ENCODE results near the gene STPG1. TPM values are rescaled to one million over a fixed set of nuclear protein-coding genes. Genes with fewer than 3 reads are reported as not detected.

Gene STPG1
- polyA plus RNA-seq, 1 donor (not counting 4 experiments of a cell fraction or from before 2014, with no cell fraction given), result 16.6 TPM

DNA sequence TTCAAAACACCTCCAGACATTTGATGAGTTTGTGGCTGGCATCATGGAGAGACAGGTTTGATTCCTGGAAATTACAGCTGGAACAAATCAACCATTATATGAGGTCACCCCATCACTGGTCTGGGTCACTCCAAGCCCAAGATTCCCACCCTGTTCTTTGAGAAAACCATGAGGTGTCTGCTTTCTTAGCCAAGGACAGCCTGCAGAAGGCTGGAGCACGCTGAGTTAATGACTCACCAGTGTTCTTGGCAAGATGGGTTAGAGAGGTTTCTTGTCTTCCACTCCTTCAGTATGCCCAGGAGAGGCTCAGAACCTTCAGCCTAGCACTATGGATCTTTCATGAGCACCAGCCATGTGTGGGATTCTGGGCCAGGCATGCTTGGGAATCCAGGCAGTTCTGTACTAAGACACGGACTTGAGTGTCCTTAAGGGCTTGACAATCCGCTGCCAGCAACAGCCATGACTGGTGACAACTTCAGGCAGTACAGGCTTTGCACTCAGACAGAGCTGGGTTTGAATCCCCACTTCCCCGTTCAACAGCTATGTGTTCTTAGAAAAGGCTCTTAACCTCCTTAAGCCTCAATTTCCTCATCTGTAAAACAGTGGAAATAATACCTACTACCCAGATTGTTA is 50.5 kb downstream of the STPG1 start:
- H3K9ac ChIP-seq (ENCODE audit: control insufficient read depth, extremely low read depth, insufficient read depth, low read length), result peak overlapping the region; percentile 24
- peak overlapping the region; percentile 28 for H3K27ac ChIP-seq (ENCODE audit: control insufficient read depth, insufficient read depth, low read length)
- no peaks in the 10 kb centered on the region for H3K9me1 ChIP-seq (ENCODE audit: control insufficient read depth, extremely low read depth, insufficient read depth, low read length)
- H3K4me1 ChIP-seq (ENCODE audit: control insufficient read depth, extremely low read depth, insufficient read depth, low read length), result peaks cover 36% of the 10 kb centered on the region
- TF ChIP-seq, protein P1, sequence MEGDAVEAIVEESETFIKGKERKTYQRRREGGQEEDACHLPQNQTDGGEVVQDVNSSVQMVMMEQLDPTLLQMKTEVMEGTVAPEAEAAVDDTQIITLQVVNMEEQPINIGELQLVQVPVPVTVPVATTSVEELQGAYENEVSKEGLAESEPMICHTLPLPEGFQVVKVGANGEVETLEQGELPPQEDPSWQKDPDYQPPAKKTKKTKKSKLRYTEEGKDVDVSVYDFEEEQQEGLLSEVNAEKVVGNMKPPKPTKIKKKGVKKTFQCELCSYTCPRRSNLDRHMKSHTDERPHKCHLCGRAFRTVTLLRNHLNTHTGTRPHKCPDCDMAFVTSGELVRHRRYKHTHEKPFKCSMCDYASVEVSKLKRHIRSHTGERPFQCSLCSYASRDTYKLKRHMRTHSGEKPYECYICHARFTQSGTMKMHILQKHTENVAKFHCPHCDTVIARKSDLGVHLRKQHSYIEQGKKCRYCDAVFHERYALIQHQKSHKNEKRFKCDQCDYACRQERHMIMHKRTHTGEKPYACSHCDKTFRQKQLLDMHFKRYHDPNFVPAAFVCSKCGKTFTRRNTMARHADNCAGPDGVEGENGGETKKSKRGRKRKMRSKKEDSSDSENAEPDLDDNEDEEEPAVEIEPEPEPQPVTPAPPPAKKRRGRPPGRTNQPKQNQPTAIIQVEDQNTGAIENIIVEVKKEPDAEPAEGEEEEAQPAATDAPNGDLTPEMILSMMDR (optimal IDR thresholded peaks at IDR 0.05 in 1 of 3, IDR thresholded peaks at IDR 0.05 in 1 of 3, conservative IDR thresholded peaks at IDR 0.05 in 1 of 3; ENCODE audit: extremely low read depth in 1 of 3, insufficient read depth in 2 of 3, low read length in 3 of 3), result no peak
- no peak for TF ChIP-seq EZH2 (IDR thresholded peaks at IDR 0.05; ENCODE audit: low read length)
- H4K20me1 ChIP-seq (ENCODE audit: control insufficient read depth, extremely low read depth, insufficient read depth, low read length), result no peaks in the 10 kb centered on the region
- no peaks in the 10 kb centered on the region for H3K9me3 ChIP-seq (ENCODE audit: control insufficient read depth, low read depth, low read length)
- no peak overlapping the region for H2AFZ ChIP-seq (ENCODE audit: control insufficient read depth, low read length)
- no peaks in the 10 kb centered on the region for H3K27me3 ChIP-seq (ENCODE audit: control insufficient read depth, extremely low read depth, insufficient read depth, low read length)
- DNase-seq (ENCODE audit: low read depth, low spot score), result peak; percentile 42
- no peaks in the 10 kb centered on the region for H3K79me2 ChIP-seq (ENCODE audit: control insufficient read depth, insufficient read depth, low read length)
- FAIRE-seq, result peak; percentile 96
- dilution Hi-C loops (cut with MboI; ENCODE audit: extremely low pct_ligation_motif_present, low sequenced_read_pairs), result no loop called here
- no peak overlapping the region for H3K4me3 ChIP-seq (ENCODE audit: control insufficient read depth in 2 of 3, extremely low read depth in 1 of 3, insufficient read depth in 2 of 3, low read depth in 1 of 3, low read length in 3 of 3)
- peaks cover 9 to 13% of the 10 kb centered on the region in 2 experiments for H3K36me3 ChIP-seq (ENCODE audit: control insufficient read depth in 2 of 2, extremely low read depth in 1 of 2, insufficient read depth in 2 of 2, low read length in 2 of 2)
- peak overlapping the region; percentile 50 for H3K4me2 ChIP-seq (ENCODE audit: control insufficient read depth, extremely low read depth, insufficient read depth, low read depth, low read length)

DNA sequence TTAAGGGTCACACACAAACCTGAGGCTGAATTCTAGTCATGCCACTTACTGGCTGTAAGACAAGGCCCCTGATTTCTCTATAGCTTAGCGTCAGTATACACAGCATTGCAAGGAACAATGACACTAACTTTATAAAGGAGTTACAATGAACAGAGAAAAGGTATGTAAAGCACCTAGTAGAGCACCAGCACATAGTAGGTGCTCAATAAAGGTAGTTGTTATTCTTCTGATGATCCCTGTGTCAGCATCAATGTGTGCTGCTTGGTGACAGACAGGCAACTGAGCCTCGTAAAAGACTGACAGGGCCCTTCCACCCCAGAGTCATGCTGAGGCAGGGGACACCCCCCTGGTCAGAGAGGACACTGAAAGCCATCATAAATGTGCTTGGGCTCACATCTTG is 51.2 kb downstream of the STPG1 start:
- Histone ChIP-seq H3K9me1 (ENCODE audit: control insufficient read depth, extremely low read depth, insufficient read depth, low read length) (no peaks in the 10 kb centered on the region), H3K4me3 (ENCODE audit: control insufficient read depth in 2 of 3, extremely low read depth in 1 of 3, insufficient read depth in 2 of 3, low read depth in 1 of 3, low read length in 3 of 3) (no peak overlapping the region), H3K79me2 (ENCODE audit: control insufficient read depth, insufficient read depth, low read length) (no peaks in the 10 kb centered on the region), H3K36me3 (ENCODE audit: control insufficient read depth in 2 of 2, extremely low read depth in 1 of 2, insufficient read depth in 2 of 2, low read length in 2 of 2) (peaks cover 9 to 14% of the 10 kb centered on the region in 2 experiments), H3K9ac (ENCODE audit: control insufficient read depth, extremely low read depth, insufficient read depth, low read length) (no peak overlapping the region), H3K27me3 (ENCODE audit: control insufficient read depth, extremely low read depth, insufficient read depth, low read length) (no peaks in the 10 kb centered on the region), H4K20me1 (ENCODE audit: control insufficient read depth, extremely low read depth, insufficient read depth, low read length) (no peaks in the 10 kb centered on the region), H3K4me1 (ENCODE audit: control insufficient read depth, extremely low read depth, insufficient read depth, low read length) (peaks cover 36% of the 10 kb centered on the region), H3K9me3 (ENCODE audit: control insufficient read depth, low read depth, low read length) (no peaks in the 10 kb centered on the region), H3K27ac (ENCODE audit: control insufficient read depth, insufficient read depth, low read length) (peak overlapping the region; percentile 19), H3K4me2 (ENCODE audit: control insufficient read depth, extremely low read depth, insufficient read depth, low read depth, low read length) (no peak overlapping the region), H2AFZ (ENCODE audit: control insufficient read depth, low read length) (no peak overlapping the region)
- DNase-seq (ENCODE audit: low read depth, low spot score), result no peak
- dilution Hi-C loops (cut with MboI; ENCODE audit: extremely low pct_ligation_motif_present, low sequenced_read_pairs), result no loop called here
- no peak for FAIRE-seq
- no peak for TF ChIP-seq EZH2 (IDR thresholded peaks at IDR 0.05; ENCODE audit: low read length)
- TF ChIP-seq, protein P1 (optimal IDR thresholded peaks at IDR 0.05 in 1 of 3, IDR thresholded peaks at IDR 0.05 in 1 of 3, conservative IDR thresholded peaks at IDR 0.05 in 1 of 3; ENCODE audit: extremely low read depth in 1 of 3, insufficient read depth in 2 of 3, low read length in 3 of 3), result no peak
